ENCODE measurements around the gene ZNF423. TPM values are rescaled to one million over a fixed set of nuclear protein-coding genes. Genes with fewer than 3 reads are reported as not detected.

ZNF423 gene
- total and polyA plus RNA-seq, 2 experiments from 2014 or later = 14.9 to 41.8 TPM

GRCh38 chr16:49458656-49459445 is 397.1 kb downstream of the ZNF423 start (continued):
- TF ChIP-seq ETS1 (IDR thresholded peaks at IDR 0.05) (no peak), ZNF114 (CRISPR knock-in tag; IDR thresholded peaks at IDR 0.05) (no peak), ZNF331 (CRISPR knock-in tag; IDR thresholded peaks at IDR 0.05; ENCODE audit: low read depth) (no peak), EZH2phosphoT487 (IDR thresholded peaks at IDR 0.05; ENCODE audit: unreplicated experiment) (no peak), CREB1 (CRISPR knock-in tag; IDR thresholded peaks at IDR 0.05; ENCODE audit: low read depth) (no peak), JUNB (IDR thresholded peaks at IDR 0.05; ENCODE audit: unreplicated experiment) (no peak), POLR2AphosphoS5 (IDR thresholded peaks at IDR 0.05; ENCODE audit: low read depth) (no peak), ZNF462 (CRISPR knock-in tag; IDR thresholded peaks at IDR 0.05) (no peak), STAT1 (IDR thresholded peaks at IDR 0.05; ENCODE audit: unreplicated experiment) (no peak), NANOG (IDR thresholded peaks at IDR 0.05; ENCODE audit: borderline replicate concordance) (no peak)
